Measurements from ENCODE around the gene KCNN3. TPM values are rescaled to one million over a fixed set of nuclear protein-coding genes. Genes with fewer than 3 reads are reported as not detected.

KCNN3 gene
- total RNA-seq, 1 experiment from 2014 or later = 0.73 TPM

DNA sequence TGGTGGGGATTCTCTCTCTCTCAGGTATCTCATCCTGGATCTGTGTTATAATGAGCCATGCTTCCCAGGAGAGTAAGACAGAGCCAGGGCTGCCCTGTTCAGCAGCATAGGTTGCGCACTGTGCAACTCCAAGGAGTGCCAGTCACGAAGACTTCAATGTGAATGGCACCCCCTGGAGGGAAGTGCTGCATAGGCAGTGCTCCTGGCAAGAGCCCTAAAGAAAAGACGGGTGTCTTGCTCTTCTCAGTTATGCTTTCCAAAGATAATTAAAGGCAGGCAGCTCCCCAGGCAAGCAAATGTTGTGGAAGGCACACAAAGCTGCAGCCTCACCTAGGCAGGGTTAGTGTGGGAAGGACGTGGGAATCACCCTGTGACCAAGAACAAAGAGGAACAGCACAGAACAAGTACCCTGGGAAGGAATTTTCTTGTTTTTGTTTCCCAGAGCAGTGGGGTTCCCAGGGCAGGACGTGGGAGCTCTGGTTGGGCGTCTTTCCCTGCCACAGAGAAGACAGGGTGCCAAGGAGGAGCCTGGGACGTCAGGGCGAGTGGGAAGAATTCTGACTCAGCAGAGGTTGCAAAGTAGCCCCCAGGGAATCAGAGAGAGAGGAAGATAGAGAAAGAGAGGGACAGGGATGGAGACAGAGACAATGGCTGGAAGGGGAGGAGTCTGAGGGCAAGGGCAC, 120.9 kb downstream of the KCNN3 start:
- Histone ChIP-seq H3K4me3 (ENCODE audit: low read depth, low read length, poor library complexity, severe bottlenecking) (no peak overlapping the region), H3K27ac (ENCODE audit: low read depth, low read length, poor library complexity, severe bottlenecking) (no peak overlapping the region), H3K36me3 (ENCODE audit: insufficient read depth, low read length, poor library complexity, severe bottlenecking) (no peaks in the 10 kb centered on the region), H3K9me3 (ENCODE audit: low read depth, low read length, poor library complexity, severe bottlenecking) (no peaks in the 10 kb centered on the region), H3K27me3 (replicated peaks; ENCODE audit: insufficient read depth, low read depth, low read length, poor library complexity) (no peaks in the 10 kb centered on the region), H3K4me1 (ENCODE audit: insufficient read depth, low read length, poor library complexity, severe bottlenecking) (peaks cover 14% of the 10 kb centered on the region)
- intact Hi-C loops (cut with micrococcal nuclease; ENCODE audit: unreplicated experiment) = no loop called here
- no TSS peak for BruUV-seq (replicated peaks)
- peak; percentile 74 for DNase-seq (ENCODE audit: low spot score)
- TF ChIP-seq CTCF (conservative IDR thresholded peaks at IDR 0.05; ENCODE audit: low read depth, low read length) (peak; percentile 61), EZH2 (IDR thresholded peaks at IDR 0.05; ENCODE audit: borderline replicate concordance, low read depth, low read length, poor library complexity, severe bottlenecking) (no peak)
- CTCF ChIA-PET = no interaction called here
- POLR2A ChIA-PET (ENCODE audit: low non-redundant PET) = no interaction called here

DNA sequence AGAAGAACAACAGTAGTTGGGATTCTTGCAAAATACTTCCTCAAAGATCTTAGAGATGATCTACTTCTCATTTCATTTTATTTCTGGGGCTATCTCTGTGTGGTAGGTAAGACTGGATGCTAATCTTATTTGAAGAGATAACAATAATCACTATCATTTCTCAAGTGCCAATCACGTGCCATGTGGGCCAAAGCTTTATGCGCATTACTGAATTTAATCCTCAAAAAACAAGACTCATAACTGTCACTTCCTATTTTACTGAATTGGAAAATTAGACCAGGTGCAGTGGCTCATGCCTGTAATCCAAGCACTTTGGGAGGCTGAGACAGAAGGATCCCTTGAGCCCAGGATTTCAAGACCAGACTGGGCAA, 121.7 kb downstream of the KCNN3 start:
- BruUV-seq (replicated peaks) = no TSS peak
- H3K4me1 ChIP-seq (ENCODE audit: insufficient read depth, low read length, poor library complexity, severe bottlenecking) = peaks cover 14% of the 10 kb centered on the region
- DNase-seq (ENCODE audit: low spot score) = no peak
- no peaks in the 10 kb centered on the region for H3K9me3 ChIP-seq (ENCODE audit: low read depth, low read length, poor library complexity, severe bottlenecking)
- H3K27ac ChIP-seq (ENCODE audit: low read depth, low read length, poor library complexity, severe bottlenecking) = no peak overlapping the region
- no peaks in the 10 kb centered on the region for H3K36me3 ChIP-seq (ENCODE audit: insufficient read depth, low read length, poor library complexity, severe bottlenecking)
- no peaks in the 10 kb centered on the region for H3K27me3 ChIP-seq (replicated peaks; ENCODE audit: insufficient read depth, low read depth, low read length, poor library complexity)
- no peak overlapping the region for H3K4me3 ChIP-seq (ENCODE audit: low read depth, low read length, poor library complexity, severe bottlenecking)
- ChIA-PET CTCF (no interaction called here), POLR2A (ENCODE audit: low non-redundant PET) (no interaction called here)
- intact Hi-C loops (cut with micrococcal nuclease; ENCODE audit: unreplicated experiment) = no loop called here
- TF ChIP-seq EZH2 (IDR thresholded peaks at IDR 0.05; ENCODE audit: borderline replicate concordance, low read depth, low read length, poor library complexity, severe bottlenecking) (no peak), CTCF (conservative IDR thresholded peaks at IDR 0.05; ENCODE audit: low read depth, low read length) (no peak)

GRCh38 chr1:154747740-154748404, 122.2 kb downstream of the KCNN3 start:
- CTCF ChIA-PET = no interaction called here
- TF ChIP-seq CTCF (conservative IDR thresholded peaks at IDR 0.05; ENCODE audit: low read depth, low read length) (no peak), EZH2 (IDR thresholded peaks at IDR 0.05; ENCODE audit: borderline replicate concordance, low read depth, low read length, poor library complexity, severe bottlenecking) (no peak)
- Histone ChIP-seq H3K9me3 (ENCODE audit: low read depth, low read length, poor library complexity, severe bottlenecking) (no peaks in the 10 kb centered on the region), H3K27me3 (replicated peaks; ENCODE audit: insufficient read depth, low read depth, low read length, poor library complexity) (no peaks in the 10 kb centered on the region), H3K27ac (ENCODE audit: low read depth, low read length, poor library complexity, severe bottlenecking) (no peak overlapping the region), H3K4me3 (ENCODE audit: low read depth, low read length, poor library complexity, severe bottlenecking) (no peak overlapping the region), H3K4me1 (ENCODE audit: insufficient read depth, low read length, poor library complexity, severe bottlenecking) (peaks cover 14% of the 10 kb centered on the region), H3K36me3 (ENCODE audit: insufficient read depth, low read length, poor library complexity, severe bottlenecking) (no peaks in the 10 kb centered on the region)
- intact Hi-C loops (cut with micrococcal nuclease; ENCODE audit: unreplicated experiment) = no loop called here
- POLR2A ChIA-PET (ENCODE audit: low non-redundant PET) = no interaction called here
- no TSS peak for BruUV-seq (replicated peaks)
- no peak for DNase-seq (ENCODE audit: low spot score)
